ENCODE results near the gene PEX16. TPM values are rescaled to one million over a fixed set of nuclear protein-coding genes. Genes with fewer than 3 reads are reported as not detected.

The PEX16 gene
- total RNA-seq, 4 donors from 2014 or later: 28.5 to 41.2 (median 29.5) TPM

DNA sequence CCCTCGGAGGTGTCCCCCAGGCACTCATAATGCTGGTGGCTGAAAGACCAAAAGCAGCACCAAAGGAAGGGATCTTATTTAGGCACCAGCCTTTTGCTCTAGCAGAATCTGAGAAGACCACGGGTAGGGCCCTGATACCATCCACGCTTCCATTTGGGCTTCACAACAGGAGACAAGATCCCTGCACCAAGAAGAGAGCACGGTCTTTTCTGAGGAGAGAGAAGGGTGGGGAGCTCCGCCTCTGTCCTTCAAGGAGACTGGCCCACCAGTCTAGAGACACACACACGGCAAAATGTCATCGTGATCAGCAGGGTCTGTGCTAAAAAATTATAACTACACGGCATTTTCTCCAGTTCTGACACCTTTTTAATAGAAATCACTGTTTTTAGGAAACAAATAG is 14.5 kb upstream of the PEX16 start:
- TF ChIP-seq, protein P1, sequence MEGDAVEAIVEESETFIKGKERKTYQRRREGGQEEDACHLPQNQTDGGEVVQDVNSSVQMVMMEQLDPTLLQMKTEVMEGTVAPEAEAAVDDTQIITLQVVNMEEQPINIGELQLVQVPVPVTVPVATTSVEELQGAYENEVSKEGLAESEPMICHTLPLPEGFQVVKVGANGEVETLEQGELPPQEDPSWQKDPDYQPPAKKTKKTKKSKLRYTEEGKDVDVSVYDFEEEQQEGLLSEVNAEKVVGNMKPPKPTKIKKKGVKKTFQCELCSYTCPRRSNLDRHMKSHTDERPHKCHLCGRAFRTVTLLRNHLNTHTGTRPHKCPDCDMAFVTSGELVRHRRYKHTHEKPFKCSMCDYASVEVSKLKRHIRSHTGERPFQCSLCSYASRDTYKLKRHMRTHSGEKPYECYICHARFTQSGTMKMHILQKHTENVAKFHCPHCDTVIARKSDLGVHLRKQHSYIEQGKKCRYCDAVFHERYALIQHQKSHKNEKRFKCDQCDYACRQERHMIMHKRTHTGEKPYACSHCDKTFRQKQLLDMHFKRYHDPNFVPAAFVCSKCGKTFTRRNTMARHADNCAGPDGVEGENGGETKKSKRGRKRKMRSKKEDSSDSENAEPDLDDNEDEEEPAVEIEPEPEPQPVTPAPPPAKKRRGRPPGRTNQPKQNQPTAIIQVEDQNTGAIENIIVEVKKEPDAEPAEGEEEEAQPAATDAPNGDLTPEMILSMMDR (IDR thresholded peaks at IDR 0.05): no peak
- no peak for TF ChIP-seq POLR2A (IDR thresholded peaks at IDR 0.05)
- Histone ChIP-seq H3K4me1 (peaks cover 6 to 15% of the 10 kb centered on the region in 2 donors), H3K9me3 (no peaks in the 10 kb centered on the region), H3K27ac (no peak overlapping the region), H3K4me3 (replicated peaks in 1 of 3) (no peak overlapping the region), H3K27me3 (no peaks in the 10 kb centered on the region), H3K36me3 (peaks cover 25 to 28% of the 10 kb centered on the region in 2 donors)
- no peak for DNase-seq
- 94 to 95% methylated on average over 8 of the region's 8 CpGs for WGBS, 2 donors
- intact Hi-C loops (cut with DNase I): no loop called here

DNA sequence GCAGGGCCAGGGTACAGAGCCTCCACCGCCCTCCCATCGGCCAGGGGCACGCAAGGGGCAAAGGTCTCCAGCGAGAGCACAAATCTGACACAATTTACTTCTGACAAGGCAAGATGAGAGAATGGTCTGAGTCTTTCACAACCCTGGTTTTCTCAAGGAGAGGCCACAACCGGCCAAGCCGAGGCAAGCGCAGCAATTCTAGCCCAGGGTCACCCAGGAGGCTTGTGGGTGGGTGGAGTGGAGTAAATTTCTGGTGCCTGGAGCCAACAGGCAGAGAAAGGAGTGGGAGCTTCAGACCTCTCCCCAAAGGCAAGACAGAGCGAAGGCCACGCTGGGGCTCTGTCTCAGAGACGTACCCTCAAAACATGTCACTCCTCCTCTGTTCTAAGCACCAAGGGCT is 14.1 kb upstream of the PEX16 start:
- TF ChIP-seq, protein P1 (IDR thresholded peaks at IDR 0.05): no peak
- no peak for TF ChIP-seq POLR2A (IDR thresholded peaks at IDR 0.05)
- Histone ChIP-seq H3K36me3 (peaks cover 25 to 28% of the 10 kb centered on the region in 2 donors), H3K4me3 (replicated peaks in 1 of 3) (no peak overlapping the region), H3K27me3 (no peaks in the 10 kb centered on the region), H3K9me3 (no peaks in the 10 kb centered on the region), H3K27ac (no peak overlapping the region), H3K4me1 (peaks cover 6 to 15% of the 10 kb centered on the region in 2 donors)
- no peak for DNase-seq
- intact Hi-C loops (cut with DNase I): no loop called here
- 94 to 96% methylated on average over 10 of the region's 10 CpGs for WGBS, 2 donors

DNA sequence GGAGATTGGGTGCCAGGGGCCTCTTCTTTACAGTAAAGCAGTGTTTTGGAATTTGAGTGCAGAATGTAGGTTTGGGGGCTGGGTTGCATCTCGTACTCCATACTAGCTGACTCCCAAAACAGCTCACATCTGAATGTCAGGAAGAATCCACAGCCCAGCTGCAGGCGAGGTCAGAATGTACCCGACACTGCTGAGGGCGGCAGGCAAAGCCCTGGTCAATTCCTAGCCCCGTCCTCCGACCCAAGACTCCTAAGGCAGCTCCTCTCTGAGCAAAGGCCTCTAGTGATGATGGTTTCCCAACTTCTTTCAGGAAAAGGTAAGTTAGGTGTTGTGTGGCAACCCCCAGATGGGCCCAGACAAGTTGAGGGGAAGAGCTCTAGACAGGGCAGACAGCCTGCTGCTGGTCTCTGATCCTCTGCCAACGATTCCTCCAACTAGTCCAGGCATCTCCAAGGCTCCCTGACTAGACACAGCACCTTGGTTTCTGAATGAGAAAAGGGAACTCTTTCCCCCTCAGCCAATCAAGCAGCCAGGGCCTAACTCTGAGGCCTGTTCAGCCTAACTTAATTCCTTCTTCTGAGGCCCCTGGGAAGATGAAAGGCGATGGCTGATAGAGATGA is 13.4 kb upstream of the PEX16 start:
- Histone ChIP-seq H3K4me1 (peaks cover 6 to 15% of the 10 kb centered on the region in 2 donors), H3K27me3 (no peaks in the 10 kb centered on the region), H3K4me3 (replicated peaks in 1 of 3) (no peak overlapping the region), H3K36me3 (peaks cover 25 to 28% of the 10 kb centered on the region in 2 donors), H3K27ac (peak overlapping the region in 2 of 3 donors; percentile 9 to 41), H3K9me3 (no peaks in the 10 kb centered on the region)
- TF ChIP-seq, protein P1 (IDR thresholded peaks at IDR 0.05): no peak
- TF ChIP-seq POLR2A (IDR thresholded peaks at IDR 0.05): no peak
- no peak for DNase-seq
- intact Hi-C loops (cut with DNase I): no loop called here
- 84 to 85% methylated on average over 6 to 8 of the region's 8 CpGs for WGBS, 2 donors

DNA sequence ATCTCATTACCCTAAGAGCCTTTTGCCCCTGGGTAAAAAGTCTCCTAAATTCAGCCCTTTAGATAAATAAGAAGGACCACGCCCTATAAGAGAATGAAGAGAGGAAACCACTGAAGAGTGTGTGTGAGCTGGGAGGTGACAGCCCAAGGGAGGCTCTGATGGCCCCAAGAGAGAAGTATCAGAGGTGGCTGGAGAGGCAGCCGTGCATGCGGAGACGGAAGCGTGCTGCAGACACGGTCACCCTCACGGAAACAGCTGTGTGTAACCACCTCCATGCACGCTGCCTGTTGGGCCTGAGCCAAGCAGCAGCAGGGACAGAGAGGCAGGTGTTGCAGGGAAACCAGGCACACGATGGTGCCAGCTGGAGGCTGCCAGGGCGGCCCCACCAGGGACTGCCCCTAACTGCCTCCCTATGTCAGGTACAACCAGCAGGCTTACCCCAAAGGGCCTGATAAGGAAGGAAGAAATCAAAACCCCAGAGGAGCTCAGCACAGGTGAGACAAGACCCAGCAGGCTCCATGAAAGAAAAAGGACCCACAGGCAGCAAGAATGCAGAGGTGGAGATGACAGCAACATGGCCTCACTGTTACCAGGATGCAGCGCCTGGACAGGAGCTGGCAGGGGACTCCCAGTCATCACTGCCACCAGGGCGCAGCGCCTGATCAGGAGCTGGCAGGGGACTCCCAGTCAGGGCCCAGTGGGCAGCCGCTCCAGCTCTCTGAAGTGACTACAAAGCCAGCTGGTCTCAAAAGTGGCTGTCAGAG is 12.5 kb upstream of the PEX16 start:
- H3K9me3 ChIP-seq: no peaks in the 10 kb centered on the region
- intact Hi-C loops (cut with DNase I): no loop called here
- no peak overlapping the region for H3K4me3 ChIP-seq (replicated peaks in 1 of 3)
- H3K27me3 ChIP-seq: no peaks in the 10 kb centered on the region
- TF ChIP-seq POLR2A (IDR thresholded peaks at IDR 0.05): no peak
- TF ChIP-seq, protein P1 (IDR thresholded peaks at IDR 0.05): no peak
- peaks cover 6 to 15% of the 10 kb centered on the region in 2 donors for H3K4me1 ChIP-seq
- 47 to 49% methylated on average over 11 to 14 of the region's 14 CpGs for WGBS, 2 donors
- DNase-seq: peak; percentile 79 to 86
- peaks cover 22 to 23% of the 10 kb centered on the region in 2 donors for H3K36me3 ChIP-seq
- peak overlapping the region in 2 of 3 donors; percentile 31 to 41 for H3K27ac ChIP-seq

DNA sequence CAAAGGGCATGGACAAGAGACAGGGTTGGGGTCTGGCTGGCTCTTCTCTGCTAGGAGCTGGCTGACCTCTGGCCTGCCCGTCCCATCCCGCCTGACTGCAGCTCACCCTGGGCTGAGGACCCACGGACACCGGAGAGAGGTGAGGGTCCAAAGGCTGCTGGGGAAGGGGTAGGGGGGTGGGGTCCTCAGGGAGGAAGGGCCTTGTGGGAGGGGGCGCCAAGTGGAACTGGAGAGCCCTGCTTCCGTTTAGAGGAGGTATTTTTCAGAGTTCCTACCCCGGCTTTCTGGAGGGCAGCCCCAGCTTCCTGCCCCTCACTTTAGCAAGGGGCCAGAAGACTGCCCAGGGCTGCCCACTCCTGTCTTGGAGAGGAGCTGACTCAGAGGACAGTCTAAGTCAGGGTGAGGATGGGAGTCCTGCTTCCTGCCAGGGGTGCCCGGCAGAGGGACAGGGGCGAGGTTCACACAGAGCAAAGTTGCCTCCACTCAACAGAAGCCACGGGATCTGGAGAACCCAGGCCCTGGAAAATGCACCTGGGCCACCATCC is 11.9 kb upstream of the PEX16 start:
- Histone ChIP-seq H3K27ac (peak overlapping the region in 1 of 3 donors; percentile 31), H3K27me3 (no peaks in the 10 kb centered on the region), H3K4me1 (peaks cover 6 to 15% of the 10 kb centered on the region in 2 donors), H3K9me3 (no peaks in the 10 kb centered on the region), H3K4me3 (replicated peaks in 1 of 3) (no peak overlapping the region), H3K36me3 (peaks cover 16 to 18% of the 10 kb centered on the region in 2 donors)
- no peak for DNase-seq
- TF ChIP-seq POLR2A (IDR thresholded peaks at IDR 0.05): no peak
- TF ChIP-seq, protein P1 (IDR thresholded peaks at IDR 0.05): no peak
- 79 to 82% methylated on average over 6 to 10 of the region's 10 CpGs for WGBS, 2 donors
- intact Hi-C loops (cut with DNase I): no loop called here
